DOHH2 (cell line): ENCODE measurements around the gene CCDC12.

Source experiments
- CTCF ChIP-seq: fragments of 200-600 bp; sonication (generic); IDR thresholded peaks from one replicate; pipeline ENCODE4 v1.5.1; 2014; ENCODE audit warnings: antibody characterized with exemption, mild to moderate bottlenecking, low read depth, low read length; ENCODE audit not compliant: poor library complexity, severe bottlenecking
- EZH2phosphoT487 ChIP-seq: fragments of 200-600 bp; sonication (generic); IDR thresholded peaks from 2 replicates; pipeline ENCODE4 v1.6.1; 2017; ENCODE audit warnings: borderline replicate concordance, mild to moderate bottlenecking, antibody characterized with exemption, low read length, moderate library complexity, mixed read lengths

GRCh38 chr3:47003056-47003410 is 26.5 kb upstream of the CCDC12 start:
- no peak for TF ChIP-seq CTCF
- no peak for TF ChIP-seq EZH2phosphoT487
